Endothelial cell of umbilical vein (primary cell): ENCODE results near the gene SCPEP1.

Experiments used
- CTCF ChIP-seq, 2 donors: IDR thresholded peaks; 1 replicate in 1 of 2; 2 replicates in 1 of 2; pipeline ENCODE4 v1.5.1; 2011; ENCODE audit warnings: low read length in 2 of 2, mild to moderate bottlenecking in 2 of 2, moderate library complexity in 2 of 2, control low read depth in 1 of 2, inconsistent platforms in 1 of 2, low read depth in 1 of 2; ENCODE audit not compliant: insufficient read depth in 1 of 2; ENCODE audit errors: extremely low read depth in 1 of 2
- EZH2 ChIP-seq: IDR thresholded peaks from 2 replicates; pipeline ENCODE4 v1.6.1; 2012; ENCODE audit warnings: borderline replicate concordance, low read depth, mild to moderate bottlenecking, moderate library complexity, low read length, inconsistent platforms; ENCODE audit not compliant: severe bottlenecking
- JUN ChIP-seq: IDR thresholded peaks from 2 replicates; pipeline ENCODE4 v1.6.1; 2011; ENCODE audit warnings: borderline replicate concordance, low read depth; ENCODE audit not compliant: insufficient read length, insufficient read depth
- MAX ChIP-seq: IDR thresholded peaks from 2 replicates; pipeline ENCODE4 v1.6.1; 2011; ENCODE audit not compliant: insufficient read depth, insufficient read length
- POLR2A ChIP-seq: IDR thresholded peaks from 2 replicates; pipeline ENCODE4 v1.6.1; 2012; ENCODE audit warnings: low read depth, mild to moderate bottlenecking, control low read depth, low read length
- POLR2AphosphoS5 ChIP-seq: IDR thresholded peaks from 2 replicates; pipeline ENCODE4 v1.6.1; 2012; ENCODE audit warnings: low read depth, mild to moderate bottlenecking, control low read depth, low read length, moderate library complexity; ENCODE audit not compliant: insufficient read depth

- TF ChIP-seq EZH2, result no peak
- TF ChIP-seq CTCF (IDR thresholded peaks at IDR 0.05; ENCODE audit: extremely low read depth in 1 of 2, insufficient read depth in 1 of 2, low read depth in 1 of 2, low read length in 2 of 2), result no peak
- TF ChIP-seq POLR2AphosphoS5, result no peak
- no peak for TF ChIP-seq POLR2A
- TF ChIP-seq MAX, result no peak
- no peak for TF ChIP-seq JUN
These were observed 856 bp upstream of the SCPEP1 start for GRCh38 chr17:56976941-56977608.
